GM13976 (cell line): Measurements from ENCODE around the gene IMMP2L.

ENCODE experiments used
- DNase-seq: peaks from one replicate; pipeline ENCODE4 v3.0.0; 2012; ENCODE audit warnings: low spot score
- in situ Hi-C: fragments of 300-500 bp; cut with MboI; formaldehyde crosslinking; loops from one replicate; pipeline ENCODE4 v1.12.0; 2022; ENCODE audit warnings: low sequenced_read_pairs, mixed read lengths, inconsistent platforms; ENCODE audit not compliant: unreplicated experiment
- TF ChIP-seq, protein P1 (sequence below): IDR thresholded peaks from 2 replicates; pipeline ENCODE4 v1.5.1; 2012; ENCODE audit warnings: borderline replicate concordance, mild to moderate bottlenecking; ENCODE audit not compliant: insufficient read depth; ENCODE audit errors: extremely low read depth, missing control alignments, control extremely low read depth

Gene IMMP2L

DNA sequence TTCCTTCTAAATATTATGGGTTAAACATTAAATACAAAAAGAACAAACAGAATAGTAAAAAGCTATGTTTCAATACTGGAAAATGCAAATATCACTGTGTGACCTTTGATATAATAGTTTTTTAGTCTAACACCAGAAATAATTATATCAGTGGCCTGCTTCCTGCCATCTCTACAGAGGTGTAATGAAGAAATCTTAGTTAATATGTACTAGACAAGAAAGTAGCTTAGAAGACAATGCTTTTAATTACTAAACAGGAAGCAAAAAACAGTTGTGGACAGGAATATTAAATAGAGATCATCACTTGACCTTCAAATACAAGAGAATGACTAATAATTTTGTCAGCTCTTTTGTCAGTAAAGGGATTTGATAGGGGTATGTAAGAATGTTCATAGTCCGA, 518.7 kb downstream of the IMMP2L start:
- in situ Hi-C loops = no loop called here
- no peak for DNase-seq
- TF ChIP-seq, protein P1, sequence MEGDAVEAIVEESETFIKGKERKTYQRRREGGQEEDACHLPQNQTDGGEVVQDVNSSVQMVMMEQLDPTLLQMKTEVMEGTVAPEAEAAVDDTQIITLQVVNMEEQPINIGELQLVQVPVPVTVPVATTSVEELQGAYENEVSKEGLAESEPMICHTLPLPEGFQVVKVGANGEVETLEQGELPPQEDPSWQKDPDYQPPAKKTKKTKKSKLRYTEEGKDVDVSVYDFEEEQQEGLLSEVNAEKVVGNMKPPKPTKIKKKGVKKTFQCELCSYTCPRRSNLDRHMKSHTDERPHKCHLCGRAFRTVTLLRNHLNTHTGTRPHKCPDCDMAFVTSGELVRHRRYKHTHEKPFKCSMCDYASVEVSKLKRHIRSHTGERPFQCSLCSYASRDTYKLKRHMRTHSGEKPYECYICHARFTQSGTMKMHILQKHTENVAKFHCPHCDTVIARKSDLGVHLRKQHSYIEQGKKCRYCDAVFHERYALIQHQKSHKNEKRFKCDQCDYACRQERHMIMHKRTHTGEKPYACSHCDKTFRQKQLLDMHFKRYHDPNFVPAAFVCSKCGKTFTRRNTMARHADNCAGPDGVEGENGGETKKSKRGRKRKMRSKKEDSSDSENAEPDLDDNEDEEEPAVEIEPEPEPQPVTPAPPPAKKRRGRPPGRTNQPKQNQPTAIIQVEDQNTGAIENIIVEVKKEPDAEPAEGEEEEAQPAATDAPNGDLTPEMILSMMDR = no peak

DNA sequence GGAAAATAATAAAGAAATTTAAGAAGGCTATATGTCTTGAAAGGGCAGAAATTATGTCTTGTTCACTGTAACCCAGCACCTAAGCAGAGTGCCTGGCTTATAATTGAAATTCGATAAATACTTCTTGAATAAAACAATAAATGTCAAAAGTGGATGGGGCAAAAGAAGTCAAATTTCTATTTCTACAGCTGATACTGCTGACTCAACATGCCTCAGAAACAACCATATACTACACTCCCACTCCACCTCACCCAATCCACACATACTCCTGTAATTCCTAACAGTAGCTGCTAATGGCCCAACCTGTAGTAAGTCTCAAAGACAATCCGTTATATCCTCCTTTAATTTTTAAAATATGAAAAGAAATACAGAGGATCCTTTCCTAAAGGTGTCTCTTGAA, 519.5 kb downstream of the IMMP2L start:
- TF ChIP-seq, protein P1 = no peak
- DNase-seq = no peak
- in situ Hi-C loops = no loop called here

DNA sequence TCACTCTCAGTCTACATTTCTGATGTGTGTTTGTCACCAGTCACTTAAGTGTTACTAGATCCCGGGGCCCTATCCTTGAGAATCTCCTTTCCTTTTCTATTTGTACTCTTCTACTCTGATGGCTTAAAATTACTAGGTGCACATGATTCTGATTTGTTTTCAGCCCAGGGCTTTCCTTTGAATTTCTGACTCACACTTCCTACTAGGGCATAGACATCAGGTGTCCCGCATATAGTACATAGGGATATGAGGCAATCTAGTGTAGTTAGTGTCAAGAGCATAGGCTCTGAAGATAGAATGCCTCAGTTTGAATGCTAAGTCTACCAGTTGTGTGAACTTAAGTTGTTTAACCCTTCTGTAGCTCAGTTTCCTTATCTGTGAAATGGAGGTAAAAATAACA, 520.7 kb downstream of the IMMP2L start:
- in situ Hi-C loops = no loop called here
- TF ChIP-seq, protein P1 = no peak
- DNase-seq = no peak

DNA sequence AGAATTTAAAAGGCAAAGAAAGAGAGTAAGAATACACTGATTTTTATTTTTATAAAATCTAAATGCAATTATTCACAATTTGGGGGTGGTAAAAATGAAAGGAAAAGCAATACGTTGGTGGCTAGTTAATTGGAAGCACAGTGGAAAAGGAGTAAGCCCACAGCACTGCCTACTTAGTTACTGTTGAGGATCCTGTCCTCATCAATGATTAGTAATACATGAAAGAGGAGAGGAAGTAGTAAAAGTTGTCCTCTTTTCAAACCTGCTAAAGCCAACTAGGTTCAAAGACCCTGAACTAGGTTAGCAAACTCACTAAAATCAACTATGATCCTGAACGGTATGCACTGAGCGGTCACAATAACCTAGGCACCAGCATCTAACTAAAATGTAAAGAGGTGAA, 524.1 kb downstream of the IMMP2L start:
- no peak for DNase-seq
- TF ChIP-seq, protein P1 = no peak
- in situ Hi-C loops = no loop called here

DNA sequence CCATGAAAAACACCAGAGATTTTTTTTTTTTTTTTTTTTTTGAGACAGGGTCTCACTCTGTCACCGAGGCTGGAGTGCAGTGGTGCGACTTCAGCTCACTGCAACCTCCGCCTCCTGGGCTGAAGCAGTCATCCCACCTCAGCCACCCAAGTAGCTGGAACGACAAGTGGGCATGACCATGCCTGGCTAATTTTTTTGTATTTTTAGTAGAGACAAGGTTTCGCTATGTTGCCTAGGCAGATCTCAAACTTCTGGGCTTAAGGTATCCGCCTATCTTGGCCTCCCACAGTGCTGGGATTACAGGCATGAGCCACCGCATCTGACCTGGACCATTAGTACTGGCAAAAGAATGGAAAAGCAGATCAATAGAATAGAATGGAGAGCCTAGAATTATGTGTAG, 530.4 kb downstream of the IMMP2L start:
- TF ChIP-seq, protein P1 = no peak
- DNase-seq = no peak
- in situ Hi-C loops = no loop called here

DNA sequence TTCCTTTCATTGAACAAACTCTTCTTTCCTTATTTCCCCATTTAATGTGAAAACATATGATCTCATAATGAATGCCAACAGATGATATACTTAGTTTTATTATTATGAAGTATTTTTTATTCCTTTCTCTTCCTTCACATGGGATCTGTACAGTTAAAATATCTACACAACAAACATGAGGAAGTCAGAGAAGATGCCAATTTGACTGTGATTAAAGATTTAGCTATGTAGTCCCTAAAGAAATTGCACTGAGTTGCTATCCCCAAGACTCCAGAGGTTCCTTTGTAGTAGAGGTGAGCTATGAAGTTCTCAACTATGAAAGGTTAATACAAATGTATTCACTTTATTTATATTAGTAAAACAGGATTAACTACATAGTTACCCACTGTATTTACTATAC, 532.0 kb downstream of the IMMP2L start:
- DNase-seq = no peak
- TF ChIP-seq, protein P1 = no peak

More for the DNA sequence above, 532.0 kb downstream of the IMMP2L start:
- in situ Hi-C loops = no loop called here
